Choroid plexus epithelial cell (primary cell): Measurements from ENCODE around the gene GPS2.
A peak's percentile ranks its signal among the peaks of the same experiment; 100 is the strongest.

Experiments
- DNase-seq: peaks from one replicate; pipeline ENCODE4 v3.0.0-alpha.2; 2010; ENCODE audit warnings: low read depth
- H3K4me3 ChIP-seq: 2 replicates; pipeline ENCODE4 v1.5.1; 2011; ENCODE audit warnings: low read depth, mild to moderate bottlenecking, control low read depth, low read length, moderate library complexity
- CTCF ChIP-seq: conservative IDR thresholded peaks from 2 replicates; pipeline ENCODE4 v1.5.1; 2011; ENCODE audit warnings: low read depth, mild to moderate bottlenecking, control low read depth, inconsistent platforms, low read length, moderate library complexity

Gene GPS2, protein sequence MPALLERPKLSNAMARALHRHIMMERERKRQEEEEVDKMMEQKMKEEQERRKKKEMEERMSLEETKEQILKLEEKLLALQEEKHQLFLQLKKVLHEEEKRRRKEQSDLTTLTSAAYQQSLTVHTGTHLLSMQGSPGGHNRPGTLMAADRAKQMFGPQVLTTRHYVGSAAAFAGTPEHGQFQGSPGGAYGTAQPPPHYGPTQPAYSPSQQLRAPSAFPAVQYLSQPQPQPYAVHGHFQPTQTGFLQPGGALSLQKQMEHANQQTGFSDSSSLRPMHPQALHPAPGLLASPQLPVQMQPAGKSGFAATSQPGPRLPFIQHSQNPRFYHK

GRCh38 chr17:7314719-7315569 lies at the start of gene GPS2:
Gene GPS2 (minus strand): TSS chr17:7315360. CDS start chr17:7315052, 308 bp downstream.
- TF ChIP-seq CTCF = no peak
- peak; percentile 82 for DNase-seq
- peak within 1 kb of the TSS; percentile 83 for H3K4me3 ChIP-seq

GRCh38 chr17:7363311-7363710 lies 48.2 kb upstream of the GPS2 start:
- DNase-seq = no peak
- H3K4me3 ChIP-seq = no peak overlapping the region
- no peak for TF ChIP-seq CTCF

- no peak overlapping the region for H3K4me3 ChIP-seq
- TF ChIP-seq CTCF = no peak
- no peak for DNase-seq
Measured at GRCh38 chr17:7361906-7362305, 46.7 kb upstream of the GPS2 start.

DNA sequence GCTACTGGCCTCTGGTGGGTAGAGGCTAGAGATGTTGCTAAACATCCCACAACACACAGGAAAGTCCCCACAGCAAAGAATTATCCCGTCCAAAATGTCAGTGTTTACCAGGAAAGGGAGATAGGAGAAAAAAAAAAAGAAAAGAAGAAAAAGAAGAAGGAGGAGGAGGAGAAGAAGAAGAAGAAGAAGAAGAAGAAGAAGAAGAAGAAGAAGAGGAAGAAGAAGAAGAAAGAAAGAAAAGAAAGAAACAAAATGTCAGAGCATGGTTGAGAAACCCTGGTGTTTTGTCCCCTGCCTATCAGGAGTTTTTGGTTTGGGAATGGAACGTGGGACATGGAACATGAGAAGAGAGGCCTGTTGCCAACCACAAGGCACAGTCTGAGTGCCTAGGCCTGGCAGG lies 42.2 kb upstream of the GPS2 start:
- no peak overlapping the region for H3K4me3 ChIP-seq
- DNase-seq = no peak
- no peak for TF ChIP-seq CTCF

DNA sequence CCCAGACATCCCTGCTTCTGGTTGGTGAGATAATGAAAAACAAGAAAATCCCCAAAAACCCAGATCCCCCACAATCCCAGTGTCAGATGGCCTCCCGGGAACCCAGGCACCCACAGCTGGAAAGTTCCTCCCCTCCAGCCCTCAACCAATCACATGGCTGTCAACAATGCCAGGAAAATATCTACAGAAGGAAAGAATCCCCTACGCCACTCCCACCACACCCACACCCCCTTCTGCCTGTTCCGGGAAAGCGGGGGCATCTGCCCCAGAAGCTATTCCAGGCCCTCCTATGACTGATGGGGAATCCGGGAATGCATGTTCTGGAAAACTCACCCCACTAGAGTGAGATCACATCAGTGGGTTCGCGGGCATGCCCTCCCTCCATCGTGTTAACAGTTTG lies 41.6 kb upstream of the GPS2 start:
- TF ChIP-seq CTCF = no peak
- no peak overlapping the region for H3K4me3 ChIP-seq
- DNase-seq = no peak

GRCh38 chr17:7356072-7356549 lies 41.0 kb upstream of the GPS2 start:
- peak; percentile 75 for DNase-seq
- TF ChIP-seq CTCF = peak; percentile 89
- H3K4me3 ChIP-seq = no peak overlapping the region
